Smooth muscle cell of the brain vasculature (primary cell): ENCODE results near the gene GABBR2.
A peak's percentile ranks its signal among the peaks of the same experiment; 100 is the strongest.
"Not testable (repeated sequence)": the region's sequence is repeated elsewhere in the genome, so short reads cannot be mapped to it uniquely, and the experiment has no call there.

Experiments used
- DNase-seq: peaks from one replicate; pipeline ENCODE4 v3.0.0-alpha.2; 2012; ENCODE audit warnings: low read depth, low spot score

Gene GABBR2

GRCh38 chr9:98516205-98516896 is 192.4 kb downstream of the GABBR2 start:
- no peak for DNase-seq

DNA sequence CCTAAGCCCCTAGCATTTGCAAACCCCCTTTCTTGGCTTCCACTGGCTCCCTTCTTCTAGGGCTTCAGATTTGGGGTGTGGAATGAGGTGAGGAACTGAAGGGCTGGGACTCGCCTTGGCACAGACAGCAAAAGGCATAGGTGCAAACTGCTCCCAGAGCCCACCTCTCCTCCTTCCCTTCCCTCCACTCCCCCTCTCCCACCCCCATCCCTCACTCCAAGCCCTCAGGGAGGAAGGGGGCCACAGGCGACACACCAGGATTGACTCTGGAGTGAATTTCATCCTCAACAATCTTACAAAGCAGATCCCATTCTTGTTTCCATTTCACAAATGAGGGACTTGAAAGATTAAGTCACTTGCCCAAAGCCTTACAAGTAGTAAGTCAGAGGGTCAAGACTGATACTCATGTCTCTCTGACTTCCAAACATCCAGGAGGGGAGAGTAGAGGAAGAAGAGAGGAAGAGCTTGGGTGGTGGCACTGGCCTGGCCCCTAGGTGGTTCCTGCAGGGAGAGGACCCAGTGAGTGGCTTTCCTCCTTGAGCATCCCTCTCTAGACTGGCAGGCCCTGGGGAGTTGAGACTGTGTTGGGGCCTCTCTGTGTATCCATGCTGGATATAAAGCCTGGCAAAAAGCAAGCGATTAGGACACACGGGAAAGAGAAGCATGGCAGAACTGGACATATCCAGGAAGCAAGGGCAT is 193.1 kb downstream of the GABBR2 start:
- no peak for DNase-seq

DNA sequence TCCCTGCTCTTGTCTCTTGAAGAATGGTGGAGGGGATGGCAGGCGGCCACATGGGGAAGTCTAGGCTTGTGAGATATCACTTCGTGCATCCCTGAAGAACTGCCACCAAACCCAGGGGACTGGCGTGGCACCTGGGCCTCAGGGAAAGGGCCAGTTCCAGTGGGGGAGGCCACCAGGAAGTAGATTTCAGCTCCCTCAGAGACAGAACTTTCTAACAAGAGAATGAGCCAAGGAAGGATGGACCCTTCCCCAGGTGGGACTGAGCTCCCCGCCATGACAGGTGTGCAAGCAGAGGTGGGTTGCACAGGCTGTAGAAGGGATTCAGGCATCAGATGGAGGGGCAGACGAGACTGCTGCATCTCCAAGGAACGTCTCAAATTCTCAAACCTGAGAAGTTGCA is 193.9 kb downstream of the GABBR2 start:
- no peak for DNase-seq

DNA sequence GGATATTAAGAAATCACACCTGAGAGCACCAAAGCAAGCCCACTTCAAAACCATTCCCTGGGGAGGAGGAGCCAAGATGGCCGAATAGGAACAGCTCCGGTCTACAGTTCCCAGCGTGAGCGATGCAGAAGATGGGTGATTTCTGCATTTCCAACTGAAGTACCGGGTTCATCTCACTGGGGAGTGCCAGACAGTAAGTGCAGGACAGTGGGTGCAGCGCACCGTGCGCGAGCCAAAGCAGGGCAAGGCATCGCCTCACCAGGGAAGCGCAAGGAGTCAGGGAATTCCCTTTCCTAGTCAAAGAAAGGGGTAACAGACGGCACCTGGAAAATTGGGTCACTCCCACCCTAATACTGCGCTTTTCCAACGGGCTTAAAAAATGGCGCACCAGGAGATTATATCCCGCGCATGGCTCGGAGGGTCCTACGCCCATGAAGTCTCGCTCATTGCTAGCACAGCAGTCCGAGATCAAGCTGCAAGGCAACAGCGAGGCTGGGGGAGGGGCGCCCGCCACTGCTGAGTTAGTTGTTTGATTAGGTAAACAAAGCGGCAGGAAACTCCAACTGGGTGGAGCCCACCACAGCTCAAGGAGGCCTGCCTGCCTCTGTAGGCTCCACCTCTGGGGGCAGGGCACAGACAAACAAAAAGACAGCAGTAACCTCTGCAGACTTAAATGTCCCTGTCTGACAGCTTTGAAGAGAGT is 200.4 kb downstream of the GABBR2 start:
- not testable (repeated sequence) for DNase-seq

GRCh38 chr9:98506422-98507054 is 202.2 kb downstream of the GABBR2 start:
- no peak for DNase-seq

DNA sequence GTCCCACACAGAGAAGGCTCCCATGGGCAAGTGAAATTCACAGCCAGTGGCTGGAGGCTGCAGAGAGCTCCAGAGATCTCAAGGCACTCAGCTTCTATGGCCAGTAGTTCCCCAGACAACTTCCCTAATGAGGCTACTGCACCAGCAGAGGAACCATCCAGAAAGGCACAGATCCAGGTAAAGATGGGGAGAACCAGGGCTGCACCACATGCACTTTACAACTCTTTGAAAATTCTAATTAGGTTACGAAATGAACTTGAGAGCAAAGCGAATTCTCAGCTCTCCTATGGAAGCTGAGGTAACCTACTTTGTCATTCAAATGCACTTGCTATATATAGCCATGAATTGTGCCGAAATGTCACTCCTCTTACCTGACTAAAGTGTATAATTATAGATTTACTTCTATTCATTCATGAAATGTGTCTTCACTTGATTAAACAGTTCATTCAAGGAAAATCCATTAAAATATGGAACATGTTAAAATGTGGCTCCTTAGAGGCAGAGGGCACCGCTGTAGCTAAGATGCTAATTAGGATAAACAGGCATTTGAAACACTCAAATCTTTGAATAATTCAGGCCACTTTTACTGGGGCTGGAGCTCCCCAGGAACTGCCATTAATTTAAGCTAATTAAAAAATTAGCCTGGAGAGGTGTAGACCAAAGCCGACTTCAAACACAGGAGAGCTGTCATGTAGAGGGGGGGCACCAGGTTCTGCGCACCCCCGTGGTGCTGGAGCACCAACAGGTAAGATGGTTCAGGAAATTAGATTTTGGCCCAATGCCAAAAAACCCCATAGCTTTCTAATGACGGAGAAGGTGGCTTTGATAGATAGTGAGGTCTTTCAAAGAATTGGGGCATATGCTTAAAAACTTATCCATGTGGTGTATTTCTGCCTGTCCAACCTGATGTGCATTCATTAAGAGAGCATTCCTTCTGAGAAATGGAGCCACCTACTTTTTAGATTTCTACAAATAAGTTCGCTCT is 204.1 kb downstream of the GABBR2 start:
- no peak for DNase-seq

GRCh38 chr9:98503867-98504266 is 204.9 kb downstream of the GABBR2 start:
- no peak for DNase-seq

- DNase-seq = no peak
These were observed 205.8 kb downstream of the GABBR2 start for GRCh38 chr9:98502976-98503325.

- no peak for DNase-seq
These were observed 206.3 kb downstream of the GABBR2 start for GRCh38 chr9:98502311-98502975.

- DNase-seq = no peak
These were observed 206.9 kb downstream of the GABBR2 start for GRCh38 chr9:98501819-98502218.

DNA sequence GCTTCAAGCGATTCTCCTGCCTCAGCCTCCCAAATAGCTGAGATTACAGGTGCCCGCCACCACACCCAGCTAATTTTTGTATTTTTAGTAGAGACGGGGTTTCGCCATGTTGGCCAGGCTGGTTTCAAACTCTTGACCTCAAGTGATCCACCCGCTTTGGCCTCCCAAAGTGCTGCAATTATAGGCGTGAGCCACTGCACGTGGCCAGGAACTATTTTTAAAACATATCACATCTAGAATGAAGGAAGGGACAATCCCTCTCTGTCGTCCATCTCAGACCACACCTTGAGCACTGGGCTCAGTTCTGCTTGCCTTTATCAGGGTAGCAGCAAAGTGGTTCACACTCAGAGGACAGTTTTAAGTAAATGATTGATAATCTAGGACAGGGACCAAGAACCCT is 207.5 kb downstream of the GABBR2 start:
- not testable (repeated sequence) for DNase-seq

GRCh38 chr9:98500337-98500919 is 208.3 kb downstream of the GABBR2 start:
- DNase-seq = no peak

DNA sequence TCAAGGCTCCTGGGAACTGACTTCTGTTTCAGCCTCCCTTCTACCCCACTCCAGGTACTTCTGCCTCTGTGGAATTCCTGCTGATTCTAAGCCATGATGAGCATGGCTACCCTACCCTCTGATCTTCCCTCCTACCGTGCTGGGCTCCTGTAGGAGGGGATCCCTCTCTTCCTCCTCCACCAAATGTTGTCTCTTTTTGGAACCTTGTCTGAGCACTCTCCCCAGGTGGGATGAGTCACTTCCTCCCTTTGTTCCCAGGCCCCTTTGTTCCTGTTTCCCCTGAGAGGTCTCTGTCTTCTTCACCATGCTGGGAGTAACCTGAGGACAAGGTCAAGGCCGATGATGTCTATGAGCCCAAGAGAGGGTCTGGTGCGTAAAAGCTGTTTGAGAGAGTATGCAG is 213.2 kb downstream of the GABBR2 start:
- DNase-seq = no peak

DNA sequence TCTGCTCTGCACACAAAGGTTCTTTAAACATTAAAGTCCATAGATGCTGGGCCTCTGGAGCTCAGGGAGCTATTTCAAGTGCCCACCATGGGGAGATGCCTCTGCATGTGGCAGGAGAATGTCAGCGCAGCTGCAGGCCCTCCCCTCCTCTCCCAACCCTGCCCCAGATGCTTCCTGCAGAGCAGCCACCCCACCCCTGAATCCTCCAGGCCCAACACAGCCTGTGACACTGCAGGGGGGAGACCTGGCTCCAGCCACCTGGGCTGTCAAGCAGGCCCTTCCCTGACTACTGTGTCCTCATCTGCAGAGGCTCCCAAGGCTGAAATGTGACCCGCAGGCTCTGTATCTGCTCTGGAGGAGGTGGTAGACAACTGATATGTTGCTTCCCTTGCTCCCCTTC is 213.9 kb downstream of the GABBR2 start:
- DNase-seq = no peak

- no peak for DNase-seq
These were observed 216.9 kb downstream of the GABBR2 start for GRCh38 chr9:98491828-98492227.

DNA sequence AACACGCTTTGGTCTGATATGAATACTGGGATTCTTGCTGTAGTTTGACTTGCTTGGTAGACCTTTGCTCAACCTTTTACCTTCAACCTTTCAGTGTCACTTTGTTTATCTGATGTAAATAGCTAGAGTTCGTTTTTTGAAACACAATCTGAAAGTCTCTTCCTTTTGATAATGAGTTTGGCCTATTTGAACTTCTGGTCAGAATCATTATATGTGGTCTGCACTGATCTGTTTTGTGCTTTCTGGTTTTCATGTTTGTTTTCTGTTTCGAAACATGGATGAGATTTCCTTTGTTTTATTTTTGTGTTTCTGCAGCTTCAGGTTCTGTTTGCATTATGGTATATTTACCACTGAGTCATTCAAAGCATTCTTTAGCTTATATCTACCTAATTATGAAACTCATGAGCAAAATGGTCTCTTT is 217.5 kb downstream of the GABBR2 start:
- no peak for DNase-seq

- peak; percentile 57 for DNase-seq
These were observed 220.0 kb downstream of the GABBR2 start for GRCh38 chr9:98488571-98489312.

DNA sequence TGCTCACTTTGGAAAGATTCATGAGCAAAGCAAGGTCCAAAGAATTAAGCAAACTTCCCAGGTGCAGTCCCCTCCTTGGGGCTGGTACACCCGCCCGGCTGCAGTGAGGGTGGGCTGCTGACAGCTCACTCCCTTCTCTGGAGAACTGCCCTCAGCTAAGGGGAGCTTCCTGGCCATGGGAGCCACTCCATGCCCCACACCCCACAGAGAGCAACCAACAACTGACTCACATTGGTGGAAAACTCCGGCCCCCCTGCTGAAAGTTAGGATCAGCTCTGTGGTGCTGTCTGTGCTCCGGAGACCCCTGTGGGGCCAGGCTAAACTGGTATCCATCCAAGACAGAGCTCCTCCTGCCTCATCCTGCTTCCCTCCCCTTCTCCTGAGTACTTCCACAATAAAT is 223.0 kb downstream of the GABBR2 start:
- peak; percentile 75 for DNase-seq

DNA sequence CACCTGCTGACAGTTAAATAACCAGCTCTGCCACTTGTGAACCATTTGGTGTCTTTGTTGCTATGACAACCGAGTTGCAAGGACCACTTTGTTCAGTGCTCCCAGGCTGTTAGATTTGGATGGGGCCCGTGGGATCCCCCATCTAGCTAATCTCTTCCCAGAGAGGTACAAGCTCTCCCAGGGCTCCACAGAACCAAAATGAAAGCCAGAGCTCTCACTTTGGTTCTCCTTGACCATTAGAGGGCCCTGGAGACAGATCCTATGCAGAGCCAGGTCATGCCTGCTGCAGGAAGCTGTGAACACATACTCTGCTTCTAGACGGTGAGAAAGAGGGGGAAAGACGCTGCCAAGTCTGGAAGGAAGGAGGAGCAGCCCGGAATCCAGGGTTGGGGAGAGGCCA is 224.6 kb downstream of the GABBR2 start:
- DNase-seq = no peak

DNA sequence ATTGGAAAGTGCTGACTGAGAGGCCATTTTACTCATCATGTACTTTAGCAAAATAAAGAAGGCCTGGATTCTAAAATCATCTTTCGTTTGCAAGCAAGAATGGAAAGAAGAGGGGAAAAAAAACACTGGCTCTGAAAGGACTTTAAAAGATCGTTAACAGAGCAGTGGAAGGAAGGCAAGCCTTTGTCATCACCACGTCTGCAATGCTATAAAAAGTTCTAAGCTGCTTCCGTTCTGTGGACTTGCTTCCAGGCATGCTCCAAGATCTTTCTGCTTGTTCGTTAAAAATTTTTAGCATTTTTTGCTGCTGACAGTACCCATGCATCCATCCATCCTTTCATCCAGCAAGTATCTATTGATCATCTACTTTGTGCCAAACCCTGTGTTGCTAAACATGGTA is 226.5 kb downstream of the GABBR2 start:
- DNase-seq = no peak
